ENCODE data around the gene TAT. TPM values are rescaled to one million over a fixed set of nuclear protein-coding genes. Genes with fewer than 3 reads are reported as not detected.

Gene TAT
- total RNA-seq, 1 donor from 2014 or later = not detected

DNA sequence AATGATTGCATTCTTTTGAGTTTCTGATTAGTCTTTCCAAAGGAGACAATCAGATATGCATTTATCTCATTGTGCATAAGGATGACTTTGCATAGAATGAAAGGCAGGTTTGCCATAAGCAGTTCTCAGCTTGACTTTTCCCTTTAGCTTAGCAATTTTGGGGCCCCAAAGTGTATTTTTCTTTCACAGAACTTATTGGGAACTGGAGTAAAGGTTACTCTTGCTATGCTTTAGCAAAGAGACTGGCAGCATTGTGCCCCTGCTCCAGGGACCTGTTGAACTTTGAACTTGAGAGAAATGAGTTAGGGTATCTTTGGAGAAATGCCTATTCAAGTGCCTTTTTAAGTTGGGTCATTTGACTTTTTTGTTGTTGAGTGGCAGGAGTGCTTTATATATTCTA is 17.0 kb downstream of the TAT start:
- Histone ChIP-seq H3K4me2 (no peak overlapping the region), H3K27ac (no peak overlapping the region), H3F3A (ENCODE audit: low read depth) (peaks cover 5% of the 10 kb centered on the region), H3K4me3 (no peak overlapping the region), H2AFZ (replicated peaks) (no peak overlapping the region), H3K4me1 (peaks cover 5% of the 10 kb centered on the region), H3K79me2 (ENCODE audit: low read depth) (no peaks in the 10 kb centered on the region), H3K9ac (no peak overlapping the region), H4K20me1 (ENCODE audit: low read depth) (no peaks in the 10 kb centered on the region), H3K36me3 (no peaks in the 10 kb centered on the region), H3K9me3 (ENCODE audit: low read depth) (no peaks in the 10 kb centered on the region), H3K27me3 (peaks cover 16% of the 10 kb centered on the region)
- Mint-ChIP-seq H3K27ac (no peak overlapping the region), H3K4me3 (no peak overlapping the region), H3K36me3 (peaks cover 4% of the 10 kb centered on the region), H3K9me3 (peaks cover 17% of the 10 kb centered on the region), H3K4me1 (peaks cover 5% of the 10 kb centered on the region), H3K27me3 (ENCODE audit: insufficient read depth, low read depth) (peaks cover 5% of the 10 kb centered on the region)
- TF ChIP-seq CTCF (IDR thresholded peaks at IDR 0.05) = no peak
- no peak for TF ChIP-seq EZH2phosphoT487 (IDR thresholded peaks at IDR 0.05)
- no peak for TF ChIP-seq EZH2 (IDR thresholded peaks at IDR 0.05)
- no peak for DNase-seq (ENCODE audit: low spot score)

DNA sequence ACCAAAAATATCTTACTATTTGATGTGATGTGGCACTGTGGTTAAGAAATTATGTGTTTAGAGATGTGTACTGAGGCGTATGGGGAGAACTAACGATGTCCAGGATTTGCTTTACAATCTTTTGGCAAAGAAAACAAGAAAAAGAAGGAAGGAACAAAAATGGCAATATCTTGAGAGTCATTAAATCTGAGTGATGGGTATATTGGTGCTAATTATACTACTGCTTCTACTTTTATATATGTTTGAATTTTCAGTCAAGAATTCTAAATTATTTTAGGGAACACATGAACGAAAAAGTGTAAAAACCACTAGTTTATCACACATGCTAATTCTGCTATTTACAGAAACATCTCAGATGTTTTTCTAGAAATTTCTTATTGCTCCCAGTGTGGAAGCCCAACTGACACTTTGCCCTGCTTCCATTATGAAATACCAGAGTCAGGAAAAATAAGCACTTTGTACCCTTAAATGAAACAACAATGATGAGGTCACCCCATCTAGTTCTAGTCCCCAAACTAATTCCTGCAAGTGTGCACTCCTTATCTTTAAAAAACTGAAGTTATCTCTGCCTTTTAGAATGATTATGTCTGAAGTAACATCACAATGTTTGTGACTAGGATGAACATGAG is 18.8 kb downstream of the TAT start:
- H3K4me2 ChIP-seq = no peak overlapping the region
- no peaks in the 10 kb centered on the region for H3F3A ChIP-seq (ENCODE audit: low read depth)
- Mint-ChIP-seq H3K4me3 (no peak overlapping the region), H3K27ac (no peak overlapping the region), H3K27me3 (ENCODE audit: insufficient read depth, low read depth) (peaks cover 2% of the 10 kb centered on the region), H3K4me1 (no peaks in the 10 kb centered on the region), H3K36me3 (peaks cover 4% of the 10 kb centered on the region), H3K9me3 (peaks cover 15% of the 10 kb centered on the region)
- H3K9ac ChIP-seq = no peak overlapping the region
- no peak for TF ChIP-seq EZH2 (IDR thresholded peaks at IDR 0.05)
- no peak for TF ChIP-seq EZH2phosphoT487 (IDR thresholded peaks at IDR 0.05)
- TF ChIP-seq CTCF (IDR thresholded peaks at IDR 0.05) = no peak
- H2AFZ ChIP-seq (replicated peaks) = no peak overlapping the region
- H3K27ac ChIP-seq = no peak overlapping the region
- DNase-seq (ENCODE audit: low spot score) = no peak
- no peaks in the 10 kb centered on the region for H3K9me3 ChIP-seq (ENCODE audit: low read depth)
- no peaks in the 10 kb centered on the region for H3K36me3 ChIP-seq
- no peaks in the 10 kb centered on the region for H3K79me2 ChIP-seq (ENCODE audit: low read depth)
- H4K20me1 ChIP-seq (ENCODE audit: low read depth) = no peaks in the 10 kb centered on the region
- peaks cover 16% of the 10 kb centered on the region for H3K27me3 ChIP-seq
- no peaks in the 10 kb centered on the region for H3K4me1 ChIP-seq
- no peak overlapping the region for H3K4me3 ChIP-seq

- Histone ChIP-seq H4K20me1 (ENCODE audit: low read depth) (no peaks in the 10 kb centered on the region), H3K4me3 (no peak overlapping the region), H3F3A (ENCODE audit: low read depth) (no peaks in the 10 kb centered on the region), H3K4me2 (no peak overlapping the region), H3K27ac (no peak overlapping the region), H3K36me3 (no peaks in the 10 kb centered on the region), H3K9me3 (ENCODE audit: low read depth) (no peaks in the 10 kb centered on the region), H3K9ac (no peak overlapping the region), H3K79me2 (ENCODE audit: low read depth) (no peaks in the 10 kb centered on the region), H3K27me3 (peaks cover 16% of the 10 kb centered on the region), H3K4me1 (no peaks in the 10 kb centered on the region), H2AFZ (replicated peaks) (no peak overlapping the region)
- no peak for DNase-seq (ENCODE audit: low spot score)
- H3K4me1 Mint-ChIP-seq = no peaks in the 10 kb centered on the region
- no peak overlapping the region for H3K4me3 Mint-ChIP-seq
- H3K36me3 Mint-ChIP-seq = peaks cover 4% of the 10 kb centered on the region
- TF ChIP-seq EZH2phosphoT487 (IDR thresholded peaks at IDR 0.05) (no peak), EZH2 (IDR thresholded peaks at IDR 0.05) (no peak), CTCF (IDR thresholded peaks at IDR 0.05) (no peak)
- no peak overlapping the region for H3K27ac Mint-ChIP-seq
- H3K27me3 Mint-ChIP-seq (ENCODE audit: insufficient read depth, low read depth) = peaks cover 2% of the 10 kb centered on the region
- H3K9me3 Mint-ChIP-seq = peaks cover 10% of the 10 kb centered on the region
Measured at GRCh38 chr16:71557299-71557698, 19.6 kb downstream of the TAT start.

Measured in neural progenitor cell (in vitro differentiated cells).